ENCODE measurements around the gene BLVRA.

- TF ChIP-seq, protein P1, sequence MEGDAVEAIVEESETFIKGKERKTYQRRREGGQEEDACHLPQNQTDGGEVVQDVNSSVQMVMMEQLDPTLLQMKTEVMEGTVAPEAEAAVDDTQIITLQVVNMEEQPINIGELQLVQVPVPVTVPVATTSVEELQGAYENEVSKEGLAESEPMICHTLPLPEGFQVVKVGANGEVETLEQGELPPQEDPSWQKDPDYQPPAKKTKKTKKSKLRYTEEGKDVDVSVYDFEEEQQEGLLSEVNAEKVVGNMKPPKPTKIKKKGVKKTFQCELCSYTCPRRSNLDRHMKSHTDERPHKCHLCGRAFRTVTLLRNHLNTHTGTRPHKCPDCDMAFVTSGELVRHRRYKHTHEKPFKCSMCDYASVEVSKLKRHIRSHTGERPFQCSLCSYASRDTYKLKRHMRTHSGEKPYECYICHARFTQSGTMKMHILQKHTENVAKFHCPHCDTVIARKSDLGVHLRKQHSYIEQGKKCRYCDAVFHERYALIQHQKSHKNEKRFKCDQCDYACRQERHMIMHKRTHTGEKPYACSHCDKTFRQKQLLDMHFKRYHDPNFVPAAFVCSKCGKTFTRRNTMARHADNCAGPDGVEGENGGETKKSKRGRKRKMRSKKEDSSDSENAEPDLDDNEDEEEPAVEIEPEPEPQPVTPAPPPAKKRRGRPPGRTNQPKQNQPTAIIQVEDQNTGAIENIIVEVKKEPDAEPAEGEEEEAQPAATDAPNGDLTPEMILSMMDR (IDR thresholded peaks at IDR 0.05) = no peak
- TF ChIP-seq HOXA7 (CRISPR knock-in tag; IDR thresholded peaks at IDR 0.05) = no peak
- no peak for TF ChIP-seq SMC3 (IDR thresholded peaks at IDR 0.05)
- TF ChIP-seq POLR2A (IDR thresholded peaks at IDR 0.05; ENCODE audit: low read length) = no peak
- no peak for TF ChIP-seq RARB (CRISPR knock-in tag; IDR thresholded peaks at IDR 0.05)
- no peak for TF ChIP-seq SREBF2 (IDR thresholded peaks at IDR 0.05)
- TF ChIP-seq, protein P2, sequence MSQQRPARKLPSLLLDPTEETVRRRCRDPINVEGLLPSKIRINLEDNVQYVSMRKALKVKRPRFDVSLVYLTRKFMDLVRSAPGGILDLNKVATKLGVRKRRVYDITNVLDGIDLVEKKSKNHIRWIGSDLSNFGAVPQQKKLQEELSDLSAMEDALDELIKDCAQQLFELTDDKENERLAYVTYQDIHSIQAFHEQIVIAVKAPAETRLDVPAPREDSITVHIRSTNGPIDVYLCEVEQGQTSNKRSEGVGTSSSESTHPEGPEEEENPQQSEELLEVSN (IDR thresholded peaks at IDR 0.05; ENCODE audit: borderline replicate concordance, low read depth) = no peak
- no peak for TF ChIP-seq RCOR1 (IDR thresholded peaks at IDR 0.05; ENCODE audit: low read depth, low read length)
- TF ChIP-seq RFX5 (IDR thresholded peaks at IDR 0.05) = no peak
- TF ChIP-seq REST (IDR thresholded peaks at IDR 0.05) = no peak
- TF ChIP-seq MYC (IDR thresholded peaks at IDR 0.05; ENCODE audit: borderline replicate concordance, low read length) = no peak
Observed at GRCh38 chr7:43716598-43716997, 41.9 kb upstream of the BLVRA start.
